GM18508 (cell line): Measurements from ENCODE around the gene MAPK12.

ENCODE experiments used
- ATAC-seq: cut with Tn5 transposase; IDR thresholded peaks from one replicate; pipeline ENCODE4 v1.9.1; 2021; ENCODE audit warnings: moderate number of reproducible peaks; ENCODE audit not compliant: insufficient read depth, unreplicated experiment

MAPK12 gene

DNA sequence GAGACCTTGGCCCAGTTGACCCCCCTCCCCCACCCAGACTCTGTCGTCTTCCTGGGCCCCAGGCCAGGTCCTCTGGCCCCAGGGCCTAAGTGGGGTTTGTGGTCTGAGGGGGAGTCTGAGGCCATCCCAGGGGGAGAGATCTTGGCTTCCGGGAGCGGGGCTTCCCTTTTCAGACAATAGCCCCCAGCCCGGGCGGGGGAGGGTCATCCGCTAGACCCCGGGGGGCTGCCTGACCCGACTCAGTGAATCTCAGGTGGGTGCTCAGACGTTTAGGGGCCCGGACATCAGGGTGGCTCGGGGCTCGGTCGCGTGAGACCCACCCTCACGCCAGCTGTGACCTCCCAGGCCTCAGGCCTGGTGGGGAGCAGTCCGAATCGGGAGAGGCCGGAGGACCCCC, 8.1 kb upstream of the MAPK12 start:
- ATAC-seq = no peak

DNA sequence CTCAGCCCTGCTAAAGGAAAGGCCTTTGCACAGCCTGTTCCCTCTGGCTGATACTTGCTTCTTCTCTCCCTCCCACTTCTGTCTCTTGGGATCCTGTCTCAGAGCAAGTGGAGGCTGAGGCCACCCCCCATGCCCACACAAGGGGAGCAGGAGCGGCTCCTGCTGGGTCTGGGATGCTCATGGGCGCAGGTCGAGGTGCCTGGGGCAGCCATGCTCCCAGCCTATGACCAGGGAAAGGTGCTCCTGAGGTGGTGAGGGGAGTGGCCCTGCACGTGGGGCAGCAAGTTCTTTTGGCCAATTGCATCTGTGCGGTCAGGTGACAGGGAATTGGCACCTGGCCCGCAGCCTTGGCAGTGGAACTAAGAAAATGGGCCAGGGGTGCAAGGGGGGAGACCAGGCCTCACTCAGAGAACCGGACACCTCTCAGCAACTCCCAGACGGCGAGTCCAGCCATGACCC, 7.2 kb upstream of the MAPK12 start:
- ATAC-seq = no peak

DNA sequence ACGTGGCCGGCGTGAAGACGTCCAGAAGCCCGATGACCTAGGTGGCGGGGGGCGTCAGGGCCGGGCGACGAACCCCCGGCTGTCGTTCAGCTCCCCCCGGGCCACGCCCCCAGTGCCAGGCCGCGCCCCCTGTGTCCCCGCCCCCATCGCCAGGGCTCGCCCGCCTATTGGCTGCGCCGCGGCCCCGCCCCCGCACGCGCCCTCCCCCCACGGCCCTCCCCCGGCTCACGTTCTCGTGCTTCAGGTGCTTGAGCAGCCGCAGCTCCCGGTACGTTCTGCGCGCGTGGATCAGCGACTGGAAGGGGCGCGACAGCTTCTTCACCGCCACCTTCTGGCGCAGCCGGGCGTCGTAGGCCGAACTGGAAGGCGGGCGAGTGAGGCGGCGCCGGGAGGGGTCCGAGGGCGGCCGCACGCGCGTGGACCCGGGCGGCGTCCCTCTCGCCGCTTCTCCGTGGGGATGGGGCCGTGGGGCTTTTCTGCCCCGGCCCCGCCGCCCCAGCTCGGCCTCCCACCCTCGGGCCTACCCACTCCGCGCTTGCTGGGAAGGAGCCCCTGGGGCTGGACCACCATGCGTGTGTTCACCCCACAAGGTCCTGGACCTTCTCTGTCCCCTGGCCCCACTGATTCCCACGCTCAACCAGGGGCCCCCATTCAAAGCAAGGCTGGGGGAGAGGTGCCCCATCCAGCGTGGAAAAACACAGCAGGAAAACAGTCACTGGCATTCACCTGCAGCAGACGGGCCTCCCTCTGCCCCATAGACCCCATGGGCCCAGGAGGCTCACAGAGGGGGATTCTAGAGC, 6.3 kb upstream of the MAPK12 start:
- no peak for ATAC-seq

DNA sequence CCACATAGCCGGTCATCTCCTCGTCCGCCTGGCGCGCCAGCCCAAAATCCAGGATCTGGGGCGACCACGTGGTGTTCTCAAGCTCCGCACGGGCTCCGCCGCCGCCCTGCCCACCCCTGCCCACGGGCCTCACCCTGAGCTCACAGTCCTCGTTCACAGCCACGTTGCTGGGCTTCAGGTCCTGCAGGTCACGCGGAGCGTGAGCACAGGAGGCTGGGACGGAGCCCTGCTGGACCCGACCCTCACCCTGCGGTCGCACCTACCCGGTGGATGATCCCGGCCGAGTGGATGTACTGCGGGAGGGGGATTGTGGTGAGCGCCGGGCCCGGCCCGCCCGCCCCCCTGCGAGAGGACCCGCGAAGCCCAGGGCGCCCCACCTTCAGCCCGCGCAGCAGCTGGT, 5.5 kb upstream of the MAPK12 start:
- no peak for ATAC-seq

DNA sequence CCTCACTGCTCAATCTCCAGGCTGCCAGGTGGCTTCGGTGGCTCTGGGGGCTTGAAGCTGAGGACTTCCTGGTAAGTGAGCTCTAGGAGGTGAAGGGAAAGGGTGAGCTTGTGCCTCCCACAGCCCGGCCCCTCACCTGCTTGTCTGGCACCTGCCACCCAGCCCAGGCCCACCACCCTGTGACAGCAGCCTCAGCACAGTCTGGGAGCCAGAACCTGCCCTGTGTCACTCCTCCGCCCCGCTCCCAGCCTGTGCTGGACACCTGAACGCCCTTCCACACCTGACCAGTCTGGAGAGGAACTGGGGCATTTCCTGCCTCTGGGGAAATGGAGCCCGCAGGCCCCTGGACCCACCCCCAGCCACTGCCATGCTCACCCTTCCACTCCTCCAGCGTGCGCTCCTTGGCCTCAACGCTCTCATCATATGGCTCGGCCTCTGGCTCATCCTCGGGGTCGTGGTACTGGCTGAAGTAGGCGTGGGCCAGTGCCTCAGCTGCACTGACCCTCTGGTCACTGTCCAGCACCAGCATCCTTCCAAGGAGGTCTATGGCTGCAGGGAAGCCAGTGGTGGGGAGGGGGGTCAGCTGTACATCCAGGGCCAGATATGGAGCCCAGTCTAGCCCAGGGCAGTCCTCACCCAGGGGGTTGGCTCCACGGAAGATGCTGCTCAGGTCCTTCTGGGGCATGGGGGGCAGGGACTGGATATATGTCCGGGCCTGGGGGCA, 3.6 kb upstream of the MAPK12 start:
- ATAC-seq = no peak

DNA sequence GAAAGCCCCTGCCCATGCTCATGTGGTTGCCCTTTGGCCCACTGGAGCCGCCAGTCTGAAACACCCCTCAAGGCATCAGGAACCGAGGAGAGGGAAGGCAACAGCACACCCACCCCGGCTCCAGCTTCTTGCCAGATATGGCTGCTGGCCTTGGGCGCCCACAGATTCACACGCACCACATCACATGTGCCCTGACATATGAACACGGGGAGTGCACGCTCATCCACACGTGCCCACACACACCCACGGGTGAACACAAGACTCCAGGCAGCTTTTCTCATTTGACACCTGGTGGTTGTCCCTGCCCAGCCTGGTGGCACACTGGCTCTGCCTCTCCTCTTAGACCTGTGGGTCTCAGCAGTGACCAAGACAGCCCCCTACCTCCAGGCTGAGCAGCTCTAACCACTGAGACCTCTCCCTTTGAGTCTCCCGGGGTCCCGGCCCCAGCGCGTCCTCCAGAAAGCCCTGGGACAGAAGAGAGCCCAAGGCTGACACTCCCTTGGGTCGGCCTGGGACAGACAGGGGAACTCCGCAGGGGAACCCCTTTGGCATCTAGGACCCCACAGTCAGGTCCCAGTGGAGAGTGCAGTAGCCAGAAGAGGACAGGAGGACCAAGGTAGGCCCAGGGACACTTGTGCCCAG, 2.7 kb upstream of the MAPK12 start:
- no peak for ATAC-seq

DNA sequence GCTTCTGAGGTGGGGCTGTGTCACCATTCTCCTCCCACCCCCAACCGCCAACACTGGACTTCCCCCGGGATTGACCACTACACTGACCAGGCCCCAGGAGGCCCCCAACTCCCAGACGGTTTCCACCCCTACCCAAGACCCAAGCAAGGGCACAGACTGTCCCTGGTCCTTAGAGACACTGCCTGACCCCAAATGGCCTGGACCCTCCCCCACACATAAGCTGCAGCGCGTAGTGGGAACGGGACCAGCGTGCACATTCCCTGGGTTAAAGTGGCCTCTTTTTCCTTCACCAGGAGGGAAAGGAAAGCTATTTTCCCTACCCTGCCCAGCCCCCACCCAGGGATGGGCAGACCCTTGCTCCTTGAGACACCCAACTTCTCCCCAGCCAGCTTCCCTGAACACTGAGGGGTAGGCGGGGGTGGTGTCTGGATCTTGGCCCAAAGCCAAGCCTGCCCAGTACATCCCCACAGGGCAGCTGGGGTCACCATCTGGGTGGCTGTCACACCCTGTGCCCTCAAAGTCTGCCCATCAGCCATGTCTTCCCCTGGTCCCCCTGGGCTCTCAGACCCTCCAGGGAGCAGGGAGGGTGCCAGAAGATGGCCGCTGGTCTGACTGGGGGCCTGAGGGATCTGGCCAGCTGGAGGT, 1.6 kb upstream of the MAPK12 start:
- no peak for ATAC-seq

DNA sequence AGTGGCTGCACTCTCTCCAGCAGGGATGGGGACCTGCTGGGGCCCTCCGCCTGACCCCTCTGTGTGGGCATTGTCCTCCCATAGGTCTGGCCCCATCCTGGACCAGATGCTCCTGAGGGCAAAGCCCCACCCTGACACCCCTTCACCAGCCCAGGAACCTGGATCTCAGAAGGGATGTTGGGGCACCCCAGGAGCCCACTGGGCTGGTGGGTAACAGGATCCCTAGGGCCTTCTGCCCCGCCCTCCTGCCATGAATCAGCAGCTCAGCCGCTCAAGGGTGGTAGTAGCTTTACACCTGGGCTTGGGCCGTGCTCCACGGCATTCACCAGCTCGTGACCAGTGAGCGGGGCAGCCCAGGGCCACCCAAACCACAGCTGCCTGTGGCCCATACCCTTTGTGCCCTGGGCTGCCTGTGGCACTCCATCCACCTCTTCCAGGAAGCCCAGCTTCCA, 1.0 kb upstream of the MAPK12 start:
- ATAC-seq = no peak

DNA sequence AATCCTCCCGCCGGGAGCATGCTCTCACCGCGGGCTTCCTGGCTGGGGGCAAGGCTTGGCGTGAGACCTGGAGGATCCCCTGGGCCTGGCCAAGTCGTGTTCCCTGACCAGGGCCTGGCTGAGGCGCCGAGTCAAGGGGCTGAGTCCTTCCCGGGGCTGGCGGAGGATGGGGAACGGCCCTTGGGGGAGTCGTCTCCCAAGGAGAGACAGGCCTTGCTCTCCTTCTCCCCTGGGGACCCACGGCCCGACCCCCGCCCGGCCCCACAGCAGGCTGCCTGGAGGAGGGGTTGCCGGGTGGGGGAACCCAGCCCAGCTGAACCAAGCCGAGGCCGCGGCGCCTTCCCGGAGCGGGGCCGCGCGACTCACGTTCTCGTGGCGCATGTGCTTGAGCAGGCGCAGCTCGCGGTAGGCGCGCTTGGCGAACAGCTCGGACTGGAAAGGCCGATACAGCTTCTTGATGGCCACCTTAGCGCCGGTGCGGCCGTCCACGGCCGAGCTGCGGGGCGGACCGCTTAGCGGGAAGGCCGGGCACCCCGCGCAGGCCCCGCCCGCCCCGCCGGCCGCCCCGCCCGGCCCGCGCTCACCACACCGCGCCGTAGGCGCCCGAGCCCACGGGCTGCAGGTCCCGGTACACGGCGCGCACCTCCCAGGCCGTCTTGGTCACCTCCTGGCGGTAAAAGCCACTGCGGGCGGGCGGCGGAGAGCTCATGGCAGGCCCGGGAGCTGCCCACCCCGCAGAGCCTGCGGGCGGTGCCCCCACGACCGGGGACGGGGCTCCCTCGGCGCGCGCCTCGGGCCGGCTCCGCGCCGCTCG, 475 bp downstream of the MAPK12 start:
- ATAC-seq = no peak

DNA sequence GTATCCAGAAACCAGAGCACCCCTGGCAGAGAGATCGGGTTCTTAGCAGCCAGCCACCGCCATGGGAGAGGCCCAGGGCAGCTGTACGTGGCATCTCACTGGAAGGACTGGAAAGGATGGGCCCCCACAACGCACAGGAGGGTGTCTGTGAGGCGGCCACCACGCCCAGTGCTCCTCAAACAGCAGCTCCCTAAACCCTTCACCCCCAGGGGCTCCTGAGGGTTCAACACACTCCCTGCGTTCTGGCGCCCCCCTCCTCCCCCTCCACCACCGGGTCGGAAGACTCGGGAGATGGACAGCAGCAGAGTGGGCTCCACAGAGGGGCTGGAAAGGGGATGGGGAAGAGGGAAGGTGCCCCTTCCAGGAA, 1.1 kb downstream of the MAPK12 start:
- no peak for ATAC-seq

DNA sequence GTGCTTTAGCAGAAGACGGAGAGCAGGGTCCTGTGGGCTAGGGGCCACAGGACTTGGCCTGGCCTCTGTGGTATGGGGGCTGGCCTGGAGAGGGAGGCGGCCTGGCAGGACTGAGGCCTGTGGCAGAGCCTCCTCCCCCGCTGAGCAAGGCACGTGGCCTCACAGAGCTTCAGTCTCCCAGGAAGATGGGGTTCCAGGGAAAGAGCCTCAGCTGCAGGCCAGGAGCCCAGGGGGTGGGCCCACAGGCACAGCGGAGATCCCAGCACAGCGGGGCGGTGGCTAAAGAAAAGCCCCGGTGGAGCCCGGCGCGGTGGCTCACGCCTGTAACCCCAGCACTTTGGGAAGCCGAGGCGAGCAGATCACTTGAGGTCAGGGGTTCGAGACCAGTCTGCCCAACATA, 2.2 kb downstream of the MAPK12 start:
- ATAC-seq = no peak

DNA sequence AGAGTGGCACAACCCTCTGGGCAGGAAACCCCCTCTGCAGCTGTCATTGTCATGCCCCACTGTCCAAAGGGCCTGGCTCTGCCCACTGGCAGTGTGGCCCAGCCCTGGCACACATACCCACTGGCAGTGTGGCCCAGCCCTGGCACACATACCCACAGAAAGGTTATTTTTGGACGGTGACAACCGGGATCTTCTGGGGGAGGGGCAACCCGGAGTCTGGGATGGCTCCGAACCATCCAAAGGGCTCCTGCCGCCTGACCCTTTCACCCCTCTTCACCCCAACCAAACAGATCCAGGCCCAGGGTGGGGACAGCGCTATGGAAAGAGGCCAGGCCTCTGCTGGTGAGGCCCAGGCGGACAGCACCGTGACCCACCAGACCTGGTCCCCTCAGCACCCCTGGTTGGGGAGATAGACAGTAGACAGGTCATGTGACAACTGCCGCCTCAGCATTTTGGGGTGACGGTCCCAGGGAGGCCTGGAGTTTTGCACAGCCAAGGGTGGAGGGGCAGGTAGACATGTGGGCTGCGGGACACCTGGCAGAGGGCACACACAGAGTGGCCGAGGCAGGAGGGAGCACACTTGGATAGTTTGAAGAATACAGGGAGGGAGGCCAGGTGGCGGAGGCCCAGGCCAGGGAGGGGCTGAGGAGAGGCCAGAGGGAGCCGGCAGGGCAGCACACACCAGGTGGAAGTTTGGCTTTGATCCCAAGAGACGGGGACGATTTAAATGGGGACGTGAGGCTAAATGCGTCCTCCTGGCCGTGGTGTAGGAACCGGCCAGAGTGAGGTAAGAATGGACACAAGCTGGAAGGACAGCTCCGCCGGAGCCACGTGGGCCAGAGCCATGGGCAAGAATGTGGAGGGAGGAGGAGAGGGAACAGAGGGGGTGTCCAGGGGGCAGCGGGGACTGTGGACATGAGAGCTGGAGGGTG, 2.9 kb downstream of the MAPK12 start:
- no peak for ATAC-seq

DNA sequence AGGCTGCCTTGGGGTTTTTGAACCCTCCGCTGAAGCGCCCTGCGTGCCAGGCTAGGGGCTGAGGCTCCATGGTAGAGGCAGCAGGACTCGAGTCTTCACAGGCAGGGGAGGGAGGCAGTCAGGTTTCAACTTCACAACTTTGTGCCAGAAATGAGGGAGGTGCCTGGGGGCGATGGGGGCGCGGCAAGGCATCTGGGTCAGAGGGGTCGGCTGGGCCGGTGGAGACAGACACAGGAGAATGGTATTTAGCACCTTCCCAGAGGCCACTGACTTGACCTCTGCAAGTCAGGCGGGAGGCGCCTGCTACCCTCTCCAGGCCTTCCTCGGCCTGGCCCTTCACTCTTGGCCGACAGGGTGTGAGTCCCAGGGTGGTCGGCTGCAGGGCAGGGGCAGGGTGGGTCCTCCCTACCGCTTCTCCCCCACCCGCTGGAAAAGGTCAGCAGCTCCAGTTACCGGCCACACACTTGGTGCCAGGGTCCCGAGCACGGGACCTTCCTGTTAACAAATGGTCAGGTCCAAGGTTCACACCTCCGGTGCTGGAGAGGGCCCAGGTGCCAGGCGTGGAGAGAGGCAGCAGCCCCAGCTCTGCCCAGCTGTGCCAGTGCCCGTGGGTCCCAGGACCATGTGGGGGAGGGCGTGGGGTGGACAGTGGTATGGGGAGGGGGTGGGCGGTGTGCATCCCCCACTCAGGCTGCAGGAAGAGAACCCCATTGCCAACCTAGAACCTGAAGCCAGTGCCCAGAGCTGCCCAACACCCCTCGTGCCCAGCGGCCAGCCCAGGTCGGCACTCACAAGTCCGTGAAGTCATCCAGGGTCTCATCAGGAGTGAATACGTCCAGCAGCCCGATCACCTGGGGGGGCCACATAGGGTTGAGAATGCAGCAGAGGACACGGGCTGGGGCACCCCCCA, 3.8 kb downstream of the MAPK12 start:
- ATAC-seq = no peak

DNA sequence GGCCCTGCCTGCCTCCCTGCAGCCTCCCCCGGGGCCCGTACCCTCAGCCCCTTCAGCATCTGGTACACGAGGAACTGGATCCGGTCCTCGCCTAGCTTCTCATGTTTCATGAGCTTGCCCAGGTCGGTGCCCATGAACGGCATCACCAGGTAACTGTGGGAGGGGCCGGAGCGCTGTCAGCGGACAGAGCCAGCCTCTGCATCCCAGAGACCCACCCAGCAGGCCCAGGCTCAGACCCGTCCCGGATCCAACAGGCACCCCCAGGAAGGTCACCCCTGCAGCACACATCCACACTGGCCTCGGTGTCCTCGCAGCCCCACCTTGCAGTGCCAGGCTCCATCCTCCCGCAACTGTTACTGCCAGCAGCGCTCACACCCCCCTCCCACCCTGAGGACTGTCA, 4.4 kb downstream of the MAPK12 start:
- ATAC-seq = no peak

DNA sequence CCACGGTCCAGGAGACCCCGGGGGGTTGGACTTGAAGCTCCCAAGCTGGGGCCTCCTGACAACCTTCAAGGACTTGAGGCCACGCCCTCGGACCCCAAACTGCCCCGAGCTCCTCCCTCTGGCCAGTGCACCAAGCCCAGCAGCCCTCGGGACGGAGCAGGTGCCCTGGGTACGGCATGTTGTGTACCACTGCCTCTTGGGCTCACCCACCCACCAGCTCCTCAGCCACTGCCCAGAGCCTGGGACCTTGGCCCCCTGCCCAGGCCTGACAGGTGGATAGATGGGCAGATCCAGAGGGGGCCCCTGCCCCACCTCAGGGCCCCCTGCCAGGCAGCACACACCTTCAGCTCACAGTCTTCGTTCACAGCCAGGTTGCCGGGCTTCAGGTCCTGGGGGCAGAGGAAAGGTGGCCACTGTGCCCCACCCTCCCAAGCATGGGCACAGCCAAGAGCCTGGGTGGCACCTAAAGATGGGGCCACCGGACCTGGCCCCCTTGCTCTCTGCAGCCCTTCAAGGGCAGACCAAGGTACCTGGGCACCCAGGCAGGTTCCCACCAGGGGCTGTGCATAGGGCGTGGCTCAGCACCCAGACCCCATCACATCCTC, 5.1 kb downstream of the MAPK12 start:
- ATAC-seq = no peak

DNA sequence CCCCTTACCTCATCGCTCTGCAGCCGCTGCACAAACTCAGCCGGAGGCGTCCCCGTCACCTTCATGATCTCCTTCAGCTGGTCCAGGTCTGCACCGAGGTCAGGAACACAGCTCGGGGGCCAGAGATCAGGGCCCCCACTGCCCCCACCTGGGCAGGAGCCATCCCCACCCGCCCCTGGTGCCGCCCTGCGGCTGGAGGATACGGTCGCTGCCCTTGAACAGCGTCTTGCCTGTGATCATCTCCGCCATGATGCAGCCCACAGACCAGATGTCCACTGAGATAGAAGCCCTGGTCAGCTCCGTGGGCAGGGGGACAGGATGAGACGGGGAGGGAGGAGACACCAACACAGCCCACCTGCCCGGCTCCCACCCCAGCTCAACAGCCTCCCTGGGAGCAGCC, 5.9 kb downstream of the MAPK12 start:
- ATAC-seq = no peak

DNA sequence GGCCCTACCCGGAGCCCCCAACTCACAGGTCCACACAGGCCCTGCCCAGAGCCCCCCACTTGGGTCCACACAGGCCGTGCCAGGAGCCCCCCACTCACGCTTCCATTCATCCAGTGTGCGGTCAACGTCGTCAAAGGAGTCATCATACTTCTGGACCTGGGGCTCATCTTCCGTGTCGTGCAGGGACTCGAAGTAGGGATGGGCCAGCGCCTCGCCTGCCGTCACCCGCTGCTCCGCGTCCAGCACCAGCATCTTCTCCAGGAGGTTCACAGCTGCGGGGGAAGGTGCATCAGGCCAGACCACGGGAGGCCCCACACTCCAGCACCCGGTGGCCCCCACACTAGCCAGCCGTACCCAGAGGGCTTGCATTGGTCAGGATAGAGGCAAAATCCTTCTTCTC, 6.4 kb downstream of the MAPK12 start:
- ATAC-seq = no peak

DNA sequence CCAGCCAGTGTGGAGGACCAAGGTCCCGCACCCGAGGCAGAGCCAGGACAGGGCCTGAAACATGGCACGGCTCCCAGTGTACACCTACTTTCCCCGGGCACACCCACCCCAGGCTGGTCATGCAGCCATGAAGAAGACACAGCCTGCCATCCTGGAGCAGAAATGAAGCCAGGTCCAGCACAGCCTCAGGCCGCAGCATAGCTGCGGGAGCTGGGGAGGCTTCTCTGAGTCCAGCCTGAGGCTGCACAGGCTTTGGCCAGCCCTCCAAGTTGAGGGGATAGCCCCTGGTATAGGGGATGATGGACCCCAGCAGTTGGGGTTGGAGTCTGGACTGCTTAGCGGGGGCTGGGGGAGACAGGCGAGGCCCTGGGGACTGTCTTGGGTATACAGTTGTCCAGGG, 7.5 kb downstream of the MAPK12 start:
- no peak for ATAC-seq
